BLaER1 treated with 17β-estradiol and CSF1 and Interleukin-3, amounts not matched to agents 10 nM and 100 nM (cell line): ENCODE data around the gene RAB11FIP2.

ENCODE experiments used
- H3K27ac ChIP-seq, 11 experiments: shearing (Covaris generic); formaldehyde crosslinking; 2 replicates each; pipeline ENCODE4 v1.8.1; 2022
- H3K27me3 ChIP-seq, 11 experiments: shearing (Covaris generic); formaldehyde crosslinking; 2 replicates each; pipeline ENCODE4 v1.8.1; 2022
- H3K36me3 ChIP-seq, 11 experiments: shearing (Covaris generic); formaldehyde crosslinking; 2 replicates each; pipeline ENCODE4 v1.8.1; 2022
- H3K4me1 ChIP-seq, 10 experiments: shearing (Covaris generic); formaldehyde crosslinking; 2 replicates each; pipeline ENCODE4 v1.8.1; 2022
- H3K4me2 ChIP-seq, 11 experiments: shearing (Covaris generic); formaldehyde crosslinking; 2 replicates each; pipeline ENCODE4 v1.8.1; 2022
- H3K4me3 ChIP-seq, 10 experiments: shearing (Covaris generic); formaldehyde crosslinking; 2 replicates each; pipeline ENCODE4 v1.8.1; 2022
- H3K9ac ChIP-seq, 11 experiments: shearing (Covaris generic); formaldehyde crosslinking; 2 replicates each; pipeline ENCODE4 v1.8.1; 2022
- H3K9me3 ChIP-seq, 11 experiments: shearing (Covaris generic); formaldehyde crosslinking; replicated peaks in 1 of 11; 2 replicates each; pipeline ENCODE4 v1.8.1; 2022
- H4K20me1 ChIP-seq, 11 experiments: shearing (Covaris generic); formaldehyde crosslinking; 2 replicates each; pipeline ENCODE4 v1.8.1; 2022
- Cebpa-rat ChIP-seq, 11 experiments: shearing (Covaris generic); IDR thresholded peaks; 2 replicates each; pipeline ENCODE4 v1.8.1; 2022

Gene RAB11FIP2

GRCh38 chr10:118027397-118027796, 19.3 kb downstream of the RAB11FIP2 start:
- H3K4me3 ChIP-seq: no peak overlapping the region
- no peaks in the 10 kb centered on the region for H3K27me3 ChIP-seq
- H3K4me1 ChIP-seq: no peaks in the 10 kb centered on the region
- no peak for TF ChIP-seq Cebpa-rat (IDR thresholded peaks at IDR 0.05)
- no peak overlapping the region for H3K27ac ChIP-seq
- H3K4me2 ChIP-seq: no peak overlapping the region
- H4K20me1 ChIP-seq: peaks cover 0 to 12% (median 0%) of the 10 kb centered on the region in 11 experiments; a peak in 4 of 22 replicates
- peaks cover 0 to 37% (median 8%) of the 10 kb centered on the region in 11 experiments; a peak in 17 of 22 replicates for H3K36me3 ChIP-seq
- no peak overlapping the region for H3K9ac ChIP-seq
- no peaks in the 10 kb centered on the region for H3K9me3 ChIP-seq

GRCh38 chr10:118026936-118027335, 19.8 kb downstream of the RAB11FIP2 start:
- Histone ChIP-seq H3K4me3 (no peak overlapping the region), H3K9me3 (no peaks in the 10 kb centered on the region), H3K27me3 (no peaks in the 10 kb centered on the region), H3K4me1 (no peaks in the 10 kb centered on the region), H4K20me1 (peaks cover 0 to 12% (median 0%) of the 10 kb centered on the region in 11 experiments; a peak in 4 of 22 replicates), H3K9ac (no peak overlapping the region), H3K36me3 (peaks cover 0 to 38% (median 8%) of the 10 kb centered on the region in 11 experiments; a peak in 16 of 22 replicates), H3K4me2 (no peak overlapping the region), H3K27ac (no peak overlapping the region)
- no peak for TF ChIP-seq Cebpa-rat (IDR thresholded peaks at IDR 0.05)

- no peak overlapping the region for H3K9ac ChIP-seq
- H3K4me1 ChIP-seq: peaks cover 0 to 28% (median 15%) of the 10 kb centered on the region in 10 experiments; a peak in 14 of 20 replicates
- peaks cover 5 to 41% (median 17%) of the 10 kb centered on the region in 11 experiments; a peak in 19 of 22 replicates for H3K36me3 ChIP-seq
- H3K9me3 ChIP-seq: no peaks in the 10 kb centered on the region
- no peak overlapping the region for H3K27ac ChIP-seq
- H4K20me1 ChIP-seq: peaks cover 0 to 37% (median 7%) of the 10 kb centered on the region in 11 experiments; a peak in 12 of 22 replicates
- TF ChIP-seq Cebpa-rat (IDR thresholded peaks at IDR 0.05): no peak
- no peak overlapping the region for H3K4me3 ChIP-seq
- no peaks in the 10 kb centered on the region for H3K27me3 ChIP-seq
- H3K4me2 ChIP-seq: no peak overlapping the region
Measured at GRCh38 chr10:118020365-118020764, 26.4 kb downstream of the RAB11FIP2 start.

- Histone ChIP-seq H3K9me3 (no peaks in the 10 kb centered on the region), H3K36me3 (peaks cover 6 to 43% (median 14%) of the 10 kb centered on the region in 11 experiments; a peak in 13 of 22 replicates), H4K20me1 (peaks cover 0 to 32% (median 6%) of the 10 kb centered on the region in 11 experiments; a peak in 10 of 22 replicates), H3K4me3 (no peak overlapping the region), H3K4me1 (peaks cover 0 to 31% (median 15%) of the 10 kb centered on the region in 10 experiments; a peak in 15 of 20 replicates), H3K27ac (no peak overlapping the region), H3K9ac (peak overlapping the region in 1 of 11 experiments; percentile 52; a peak in 1 of 22 replicates), H3K4me2 (peak overlapping the region in 10 of 11 experiments; percentile 7 to 87 (median 56); a peak in 18 of 22 replicates), H3K27me3 (no peaks in the 10 kb centered on the region)
- no peak for TF ChIP-seq Cebpa-rat (IDR thresholded peaks at IDR 0.05)
Measured at GRCh38 chr10:118017850-118018249, 28.9 kb downstream of the RAB11FIP2 start.

- Histone ChIP-seq H4K20me1 (peaks cover 0 to 32% (median 6%) of the 10 kb centered on the region in 11 experiments; a peak in 10 of 22 replicates), H3K4me3 (no peak overlapping the region)
Measured at GRCh38 chr10:118017071-118017740, 29.5 kb downstream of the RAB11FIP2 start.

GRCh38 chr10:118012952-118013525, 33.7 kb downstream of the RAB11FIP2 start:
- Histone ChIP-seq H3K9me3 (no peaks in the 10 kb centered on the region), H3K4me3 (no peak overlapping the region), H3K36me3 (peaks cover 11 to 56% (median 32%) of the 10 kb centered on the region in 11 experiments; a peak in 20 of 22 replicates), H3K27ac (no peak overlapping the region), H3K27me3 (no peaks in the 10 kb centered on the region), H3K4me2 (no peak overlapping the region), H4K20me1 (peaks cover 0 to 9% (median 0%) of the 10 kb centered on the region in 11 experiments; a peak in 6 of 22 replicates), H3K4me1 (peaks cover 0 to 18% (median 6%) of the 10 kb centered on the region in 10 experiments; a peak in 15 of 20 replicates), H3K9ac (no peak overlapping the region)
- no peak for TF ChIP-seq Cebpa-rat (IDR thresholded peaks at IDR 0.05)

More at GRCh38 chr10:118017071-118017740, 29.5 kb downstream of the RAB11FIP2 start:
- H3K4me1 ChIP-seq: peaks cover 0 to 31% (median 15%) of the 10 kb centered on the region in 10 experiments; a peak in 15 of 20 replicates
- H3K36me3 ChIP-seq: peaks cover 6 to 39% (median 14%) of the 10 kb centered on the region in 11 experiments; a peak in 13 of 22 replicates
- H3K9me3 ChIP-seq: no peaks in the 10 kb centered on the region
- H3K27ac ChIP-seq: no peak overlapping the region
- no peak overlapping the region for H3K9ac ChIP-seq
- peak overlapping the region in 3 of 11 experiments; percentile 57 to 87 (median 64); a peak in 5 of 22 replicates for H3K4me2 ChIP-seq
- no peak for TF ChIP-seq Cebpa-rat (IDR thresholded peaks at IDR 0.05)
- no peaks in the 10 kb centered on the region for H3K27me3 ChIP-seq

- no peaks in the 10 kb centered on the region for H4K20me1 ChIP-seq
- H3K9me3 ChIP-seq: no peaks in the 10 kb centered on the region
- TF ChIP-seq Cebpa-rat (IDR thresholded peaks at IDR 0.05): no peak
- peaks cover 26 to 78% (median 53%) of the 10 kb centered on the region in 11 experiments for H3K36me3 ChIP-seq
- no peak overlapping the region for H3K9ac ChIP-seq
- H3K4me1 ChIP-seq: no peaks in the 10 kb centered on the region
- H3K4me3 ChIP-seq: no peak overlapping the region
- H3K27me3 ChIP-seq: no peaks in the 10 kb centered on the region
- no peak overlapping the region for H3K27ac ChIP-seq
- H3K4me2 ChIP-seq: no peak overlapping the region
Measured at GRCh38 chr10:118007773-118008172, 39.0 kb downstream of the RAB11FIP2 start.

- TF ChIP-seq Cebpa-rat (IDR thresholded peaks at IDR 0.05): no peak
- H3K27me3 ChIP-seq: no peaks in the 10 kb centered on the region
- no peak overlapping the region for H3K4me2 ChIP-seq
- H3K9me3 ChIP-seq: no peaks in the 10 kb centered on the region
- H4K20me1 ChIP-seq: no peaks in the 10 kb centered on the region
- H3K4me3 ChIP-seq: no peak overlapping the region
- no peak overlapping the region for H3K27ac ChIP-seq
- H3K9ac ChIP-seq: no peak overlapping the region
- no peaks in the 10 kb centered on the region for H3K4me1 ChIP-seq
- peaks cover 21 to 71% (median 47%) of the 10 kb centered on the region in 11 experiments for H3K36me3 ChIP-seq
Measured at GRCh38 chr10:118003126-118003525, 43.6 kb downstream of the RAB11FIP2 start.

GRCh38 chr10:118002581-118002980, 44.2 kb downstream of the RAB11FIP2 start:
- H3K27ac ChIP-seq: no peak overlapping the region
- H3K4me1 ChIP-seq: no peaks in the 10 kb centered on the region
- no peak overlapping the region for H3K4me3 ChIP-seq
- H3K4me2 ChIP-seq: no peak overlapping the region
- no peaks in the 10 kb centered on the region for H3K9me3 ChIP-seq
- H4K20me1 ChIP-seq: no peaks in the 10 kb centered on the region
- H3K36me3 ChIP-seq: peaks cover 18 to 66% (median 41%) of the 10 kb centered on the region in 11 experiments
- no peaks in the 10 kb centered on the region for H3K27me3 ChIP-seq
- no peak overlapping the region for H3K9ac ChIP-seq
- TF ChIP-seq Cebpa-rat (IDR thresholded peaks at IDR 0.05): no peak
